ENCODE data around the gene WDR88. TPM values are rescaled to one million over a fixed set of nuclear protein-coding genes. Genes with fewer than 3 reads are reported as not detected.
"Not testable (repeated sequence)": the region's sequence is repeated elsewhere in the genome, so short reads cannot be mapped to it uniquely, and the experiment has no call there.

Gene WDR88
- total RNA-seq, 1 donor from 2014 or later = not detected

DNA sequence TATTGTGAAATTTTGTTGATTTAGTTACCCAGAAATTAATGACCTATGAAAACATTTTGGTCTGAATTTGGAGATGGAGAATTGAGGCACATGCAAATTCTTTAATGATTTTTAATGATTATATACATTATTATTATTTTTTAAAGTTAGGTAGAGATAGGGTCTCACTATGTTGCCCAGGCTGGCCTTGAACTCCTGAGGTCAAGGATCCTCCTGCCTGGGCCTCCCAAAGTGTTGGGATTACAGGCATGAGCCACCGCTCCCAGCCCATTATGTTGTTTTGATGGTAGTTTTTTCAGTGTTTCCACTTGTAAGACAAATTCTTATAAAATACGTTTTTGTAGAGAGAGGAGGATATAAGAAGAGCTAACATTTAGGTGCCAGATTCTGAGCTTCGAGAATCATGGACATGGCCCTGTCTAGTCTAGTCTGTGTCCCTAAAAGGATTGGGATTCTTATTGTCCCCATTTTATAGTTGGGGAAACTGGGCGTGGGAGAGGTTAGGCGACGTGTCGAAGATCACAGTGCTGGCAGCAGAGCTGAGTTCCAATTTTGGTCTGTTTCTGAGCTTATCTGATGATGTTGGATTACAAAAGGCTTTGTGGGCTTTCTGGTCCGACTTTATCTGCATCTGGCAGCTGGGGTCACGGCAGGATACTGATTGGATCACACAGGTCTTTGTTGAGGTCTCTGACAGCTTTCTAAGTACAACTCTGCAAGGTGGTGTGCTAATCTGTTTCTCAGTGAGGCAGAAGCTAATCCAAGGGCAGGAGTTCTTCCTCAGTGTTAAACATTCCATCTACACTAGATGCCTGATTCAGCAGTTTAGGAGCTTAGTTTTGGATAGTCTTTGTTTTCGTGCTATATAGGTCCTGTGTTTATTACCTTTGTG is 7.5 kb upstream of the WDR88 start:
- TF ChIP-seq, protein P1, sequence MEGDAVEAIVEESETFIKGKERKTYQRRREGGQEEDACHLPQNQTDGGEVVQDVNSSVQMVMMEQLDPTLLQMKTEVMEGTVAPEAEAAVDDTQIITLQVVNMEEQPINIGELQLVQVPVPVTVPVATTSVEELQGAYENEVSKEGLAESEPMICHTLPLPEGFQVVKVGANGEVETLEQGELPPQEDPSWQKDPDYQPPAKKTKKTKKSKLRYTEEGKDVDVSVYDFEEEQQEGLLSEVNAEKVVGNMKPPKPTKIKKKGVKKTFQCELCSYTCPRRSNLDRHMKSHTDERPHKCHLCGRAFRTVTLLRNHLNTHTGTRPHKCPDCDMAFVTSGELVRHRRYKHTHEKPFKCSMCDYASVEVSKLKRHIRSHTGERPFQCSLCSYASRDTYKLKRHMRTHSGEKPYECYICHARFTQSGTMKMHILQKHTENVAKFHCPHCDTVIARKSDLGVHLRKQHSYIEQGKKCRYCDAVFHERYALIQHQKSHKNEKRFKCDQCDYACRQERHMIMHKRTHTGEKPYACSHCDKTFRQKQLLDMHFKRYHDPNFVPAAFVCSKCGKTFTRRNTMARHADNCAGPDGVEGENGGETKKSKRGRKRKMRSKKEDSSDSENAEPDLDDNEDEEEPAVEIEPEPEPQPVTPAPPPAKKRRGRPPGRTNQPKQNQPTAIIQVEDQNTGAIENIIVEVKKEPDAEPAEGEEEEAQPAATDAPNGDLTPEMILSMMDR (IDR thresholded peaks at IDR 0.05; ENCODE audit: insufficient read depth, low read depth, low read length) = no peak
- no peak for TF ChIP-seq EZH2 (IDR thresholded peaks at IDR 0.05; ENCODE audit: insufficient read depth, low read length)
- H3K4me1 Mint-ChIP-seq (ENCODE audit: low read depth, unreplicated experiment) = no peaks in the 10 kb centered on the region
- H3K27me3 Mint-ChIP-seq (ENCODE audit: low read depth, unreplicated experiment) = no peaks in the 10 kb centered on the region
- Histone ChIP-seq H3K79me2 (ENCODE audit: insufficient read depth, low read length) (no peaks in the 10 kb centered on the region), H3K9me3 (ENCODE audit: insufficient read depth, low read depth, low read length) (no peaks in the 10 kb centered on the region), H3K4me2 (ENCODE audit: low read length) (no peak overlapping the region), H3K4me3 (ENCODE audit: insufficient read depth, low read depth, low read length) (no peak overlapping the region), H3K27me3 (ENCODE audit: insufficient read depth, low read length) (no peaks in the 10 kb centered on the region), H2AFZ (ENCODE audit: low read depth, low read length) (no peak overlapping the region), H3K4me1 (ENCODE audit: insufficient read depth, low read length) (no peaks in the 10 kb centered on the region), H4K20me1 (ENCODE audit: insufficient read depth, low read length) (no peaks in the 10 kb centered on the region), H3K9ac (ENCODE audit: low read length) (no peak overlapping the region), H3K36me3 (ENCODE audit: insufficient read depth, low read length) (peaks cover 2% of the 10 kb centered on the region), H3K27ac (ENCODE audit: low read depth, low read length) (no peak overlapping the region)
- no peak overlapping the region for H3K27ac Mint-ChIP-seq (ENCODE audit: unreplicated experiment)
- FAIRE-seq (no peak), DNase-seq (ENCODE audit: low read depth) (no peak)
- H3K36me3 Mint-ChIP-seq (ENCODE audit: low read depth, unreplicated experiment) = peaks cover 2% of the 10 kb centered on the region
- no peaks in the 10 kb centered on the region for H3K9me3 Mint-ChIP-seq (ENCODE audit: unreplicated experiment)
- no peak overlapping the region for H3K4me3 Mint-ChIP-seq (ENCODE audit: unreplicated experiment)

DNA sequence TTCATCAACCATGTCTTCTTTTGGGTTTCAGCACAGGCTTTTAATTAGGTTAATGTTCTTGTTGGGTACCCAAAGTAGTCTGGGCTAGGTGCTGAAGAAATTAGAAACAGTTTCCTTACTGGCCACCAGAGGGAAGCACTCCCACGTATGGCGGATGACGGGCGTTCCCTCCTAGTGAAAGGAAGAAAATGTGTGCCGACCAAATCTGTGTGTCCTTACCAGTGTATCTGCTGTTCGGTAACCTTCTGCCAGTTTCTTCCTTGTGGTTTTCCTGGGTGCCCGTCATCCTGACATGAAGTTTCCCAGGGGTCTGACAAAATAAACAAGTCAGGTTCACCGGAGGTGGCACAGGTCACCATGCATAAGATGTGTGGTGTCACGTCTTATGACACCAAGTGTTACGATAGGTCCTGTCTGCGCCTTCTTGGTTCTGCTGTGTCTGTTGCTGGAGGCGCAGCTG is 6.0 kb upstream of the WDR88 start:
- peaks cover 4% of the 10 kb centered on the region for H3K36me3 ChIP-seq (ENCODE audit: insufficient read depth, low read length)
- no peaks in the 10 kb centered on the region for H3K27me3 Mint-ChIP-seq (ENCODE audit: low read depth, unreplicated experiment)
- H3K9me3 ChIP-seq (ENCODE audit: insufficient read depth, low read depth, low read length) = no peaks in the 10 kb centered on the region
- no peaks in the 10 kb centered on the region for H3K9me3 Mint-ChIP-seq (ENCODE audit: unreplicated experiment)
- peak; percentile 40 for DNase-seq (ENCODE audit: low read depth)
- H2AFZ ChIP-seq (ENCODE audit: low read depth, low read length) = peak overlapping the region; percentile 23
- no peak overlapping the region for H3K4me3 Mint-ChIP-seq (ENCODE audit: unreplicated experiment)
- H4K20me1 ChIP-seq (ENCODE audit: insufficient read depth, low read length) = no peaks in the 10 kb centered on the region
- no peaks in the 10 kb centered on the region for H3K4me1 Mint-ChIP-seq (ENCODE audit: low read depth, unreplicated experiment)
- no peaks in the 10 kb centered on the region for H3K4me1 ChIP-seq (ENCODE audit: insufficient read depth, low read length)
- no peak overlapping the region for H3K9ac ChIP-seq (ENCODE audit: low read length)
- H3K27me3 ChIP-seq (ENCODE audit: insufficient read depth, low read length) = no peaks in the 10 kb centered on the region
- H3K27ac ChIP-seq (ENCODE audit: low read depth, low read length) = no peak overlapping the region
- no peaks in the 10 kb centered on the region for H3K79me2 ChIP-seq (ENCODE audit: insufficient read depth, low read length)
- H3K4me3 ChIP-seq (ENCODE audit: insufficient read depth, low read depth, low read length) = no peak overlapping the region
- FAIRE-seq = no peak
- TF ChIP-seq, protein P1 (IDR thresholded peaks at IDR 0.05; ENCODE audit: insufficient read depth, low read depth, low read length) = peak; percentile 83
- TF ChIP-seq EZH2 (IDR thresholded peaks at IDR 0.05; ENCODE audit: insufficient read depth, low read length) = no peak
- peaks cover 2% of the 10 kb centered on the region for H3K36me3 Mint-ChIP-seq (ENCODE audit: low read depth, unreplicated experiment)
- H3K27ac Mint-ChIP-seq (ENCODE audit: unreplicated experiment) = no peak overlapping the region
- H3K4me2 ChIP-seq (ENCODE audit: low read length) = no peak overlapping the region

DNA sequence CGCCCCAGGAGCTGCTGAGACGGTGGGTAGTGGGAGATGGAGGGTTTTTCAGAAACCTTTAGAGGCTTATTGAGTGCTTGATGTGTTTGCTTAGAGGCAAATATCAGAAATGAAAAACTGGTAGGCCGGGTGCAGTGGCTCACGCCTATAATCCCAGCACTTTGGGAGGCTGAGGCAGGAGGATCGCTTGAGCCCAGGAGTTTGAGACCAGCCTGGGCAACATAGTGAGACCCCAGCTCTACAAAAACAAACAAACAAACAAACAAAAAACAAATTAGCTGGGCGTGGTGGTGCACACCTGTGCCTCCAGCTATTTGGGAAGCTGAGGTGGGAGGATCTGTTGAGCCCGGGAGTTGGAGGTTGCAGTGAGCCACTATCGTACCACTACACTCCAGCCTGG is 5.2 kb upstream of the WDR88 start:
- not testable (repeated sequence) for H3K9me3 Mint-ChIP-seq (ENCODE audit: unreplicated experiment); H3K4me3 Mint-ChIP-seq (ENCODE audit: unreplicated experiment); H3K4me1 Mint-ChIP-seq (ENCODE audit: low read depth, unreplicated experiment); H3K27ac Mint-ChIP-seq (ENCODE audit: unreplicated experiment); FAIRE-seq; H3K4me1 ChIP-seq (ENCODE audit: insufficient read depth, low read length); H3K36me3 ChIP-seq (ENCODE audit: insufficient read depth, low read length); H3K4me2 ChIP-seq (ENCODE audit: low read length); DNase-seq (ENCODE audit: low read depth); H3K9me3 ChIP-seq (ENCODE audit: insufficient read depth, low read depth, low read length); H3K9ac ChIP-seq (ENCODE audit: low read length); H2AFZ ChIP-seq (ENCODE audit: low read depth, low read length); H3K4me3 ChIP-seq (ENCODE audit: insufficient read depth, low read depth, low read length); H3K27me3 ChIP-seq (ENCODE audit: insufficient read depth, low read length); H4K20me1 ChIP-seq (ENCODE audit: insufficient read depth, low read length); H3K27ac ChIP-seq (ENCODE audit: low read depth, low read length); H3K79me2 ChIP-seq (ENCODE audit: insufficient read depth, low read length); H3K27me3 Mint-ChIP-seq (ENCODE audit: low read depth, unreplicated experiment); H3K36me3 Mint-ChIP-seq (ENCODE audit: low read depth, unreplicated experiment)

All from astrocyte (in vitro differentiated cells and primary cell).